IMR-90 (cell line): ENCODE results near the gene CHP2.

Experiments used
- CEBPB ChIP-seq: IDR thresholded peaks from 2 replicates; pipeline ENCODE4 v1.6.1; 2012; ENCODE audit warnings: low read depth, low read length, improper control_type of control experiment
- CHD1 ChIP-seq: IDR thresholded peaks from 2 replicates; pipeline ENCODE4 v1.6.1; 2012; ENCODE audit warnings: low read depth, low read length, improper control_type of control experiment
- FOS ChIP-seq: fragments of 150-350 bp; IDR thresholded peaks from 2 replicates; pipeline ENCODE4 v1.6.1; 2016; ENCODE audit warnings: low read depth, low read length
- MAFK ChIP-seq: IDR thresholded peaks from 2 replicates; pipeline ENCODE4 v1.6.1; 2012; ENCODE audit warnings: low read depth, low read length, improper control_type of control experiment
- POLR2A ChIP-seq: IDR thresholded peaks from 2 replicates; pipeline ENCODE4 v1.6.1; 2012; ENCODE audit warnings: mild to moderate bottlenecking, low read depth, low read length
- RAD21 ChIP-seq: IDR thresholded peaks from 2 replicates; pipeline ENCODE4 v1.6.1; 2012; ENCODE audit warnings: low read length, improper control_type of control experiment
- RCOR1 ChIP-seq: IDR thresholded peaks from 2 replicates; pipeline ENCODE4 v1.6.1; 2012; ENCODE audit warnings: mild to moderate bottlenecking, low read length, improper control_type of control experiment; ENCODE audit not compliant: insufficient replicate concordance
- TF ChIP-seq, protein P1 (sequence below): conservative IDR thresholded peaks from 2 replicates; pipeline ENCODE4 v1.5.1; 2012; ENCODE audit warnings: mild to moderate bottlenecking, low read depth, low read length, improper control_type of control experiment
- TF ChIP-seq, protein P2 (sequence below): fragments of 150-350 bp; IDR thresholded peaks from 2 replicates; pipeline ENCODE4 v1.6.1; 2016; ENCODE audit warnings: low read depth, mild to moderate bottlenecking, low read length, moderate library complexity, borderline replicate concordance
- TF ChIP-seq, protein P3 (sequence below): fragments of 150-350 bp; IDR thresholded peaks from 2 replicates; pipeline ENCODE4 v1.6.1; 2017; ENCODE audit warnings: mild to moderate bottlenecking, antibody characterized with exemption, low read length, low read depth

DNA sequence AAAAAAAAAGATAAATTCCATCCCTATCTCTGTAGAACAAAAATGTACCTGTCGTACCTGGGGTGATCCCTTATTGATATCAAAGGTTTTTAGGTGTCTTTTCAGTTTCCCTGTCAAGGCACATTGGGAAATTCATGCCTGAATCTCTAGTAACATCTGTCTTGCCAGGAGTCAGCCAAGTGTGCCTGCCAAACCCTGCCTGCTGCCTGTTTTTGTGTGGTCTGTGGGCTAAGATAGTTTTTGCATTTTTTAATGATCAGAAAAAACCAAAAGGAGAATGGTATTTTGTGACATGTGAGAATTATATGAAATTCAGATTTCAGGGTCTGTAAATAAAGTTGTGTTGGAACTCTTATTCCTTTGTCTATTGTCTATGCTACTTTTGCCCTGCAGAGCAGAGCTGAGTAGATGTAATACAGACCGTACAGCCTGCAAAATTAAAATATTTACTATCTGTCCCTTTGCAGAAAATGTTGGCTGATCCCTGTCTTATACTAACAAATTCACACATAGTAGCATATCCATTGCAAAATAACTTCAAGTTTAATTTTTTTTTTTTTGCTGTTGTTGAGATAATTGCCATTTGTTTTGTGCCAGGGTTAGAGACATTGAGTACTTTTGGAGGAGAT lies 13.0 kb upstream of the CHP2 start:
- TF ChIP-seq POLR2A (no peak), RAD21 (no peak), CEBPB (no peak), FOS (no peak), CHD1 (no peak), RCOR1 (no peak), MAFK (no peak)
- TF ChIP-seq, protein P1, sequence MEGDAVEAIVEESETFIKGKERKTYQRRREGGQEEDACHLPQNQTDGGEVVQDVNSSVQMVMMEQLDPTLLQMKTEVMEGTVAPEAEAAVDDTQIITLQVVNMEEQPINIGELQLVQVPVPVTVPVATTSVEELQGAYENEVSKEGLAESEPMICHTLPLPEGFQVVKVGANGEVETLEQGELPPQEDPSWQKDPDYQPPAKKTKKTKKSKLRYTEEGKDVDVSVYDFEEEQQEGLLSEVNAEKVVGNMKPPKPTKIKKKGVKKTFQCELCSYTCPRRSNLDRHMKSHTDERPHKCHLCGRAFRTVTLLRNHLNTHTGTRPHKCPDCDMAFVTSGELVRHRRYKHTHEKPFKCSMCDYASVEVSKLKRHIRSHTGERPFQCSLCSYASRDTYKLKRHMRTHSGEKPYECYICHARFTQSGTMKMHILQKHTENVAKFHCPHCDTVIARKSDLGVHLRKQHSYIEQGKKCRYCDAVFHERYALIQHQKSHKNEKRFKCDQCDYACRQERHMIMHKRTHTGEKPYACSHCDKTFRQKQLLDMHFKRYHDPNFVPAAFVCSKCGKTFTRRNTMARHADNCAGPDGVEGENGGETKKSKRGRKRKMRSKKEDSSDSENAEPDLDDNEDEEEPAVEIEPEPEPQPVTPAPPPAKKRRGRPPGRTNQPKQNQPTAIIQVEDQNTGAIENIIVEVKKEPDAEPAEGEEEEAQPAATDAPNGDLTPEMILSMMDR = no peak
- TF ChIP-seq, protein P2, sequence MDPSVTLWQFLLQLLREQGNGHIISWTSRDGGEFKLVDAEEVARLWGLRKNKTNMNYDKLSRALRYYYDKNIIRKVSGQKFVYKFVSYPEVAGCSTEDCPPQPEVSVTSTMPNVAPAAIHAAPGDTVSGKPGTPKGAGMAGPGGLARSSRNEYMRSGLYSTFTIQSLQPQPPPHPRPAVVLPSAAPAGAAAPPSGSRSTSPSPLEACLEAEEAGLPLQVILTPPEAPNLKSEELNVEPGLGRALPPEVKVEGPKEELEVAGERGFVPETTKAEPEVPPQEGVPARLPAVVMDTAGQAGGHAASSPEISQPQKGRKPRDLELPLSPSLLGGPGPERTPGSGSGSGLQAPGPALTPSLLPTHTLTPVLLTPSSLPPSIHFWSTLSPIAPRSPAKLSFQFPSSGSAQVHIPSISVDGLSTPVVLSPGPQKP = no peak
- TF ChIP-seq, protein P3, sequence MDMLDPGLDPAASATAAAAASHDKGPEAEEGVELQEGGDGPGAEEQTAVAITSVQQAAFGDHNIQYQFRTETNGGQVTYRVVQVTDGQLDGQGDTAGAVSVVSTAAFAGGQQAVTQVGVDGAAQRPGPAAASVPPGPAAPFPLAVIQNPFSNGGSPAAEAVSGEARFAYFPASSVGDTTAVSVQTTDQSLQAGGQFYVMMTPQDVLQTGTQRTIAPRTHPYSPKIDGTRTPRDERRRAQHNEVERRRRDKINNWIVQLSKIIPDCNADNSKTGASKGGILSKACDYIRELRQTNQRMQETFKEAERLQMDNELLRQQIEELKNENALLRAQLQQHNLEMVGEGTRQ = no peak
